Vagina (tissue), 2 donors: ENCODE measurements around the gene DPPA2.

Experiments
- CTCF ChIP-seq, 3 experiments: fragments of 450-650 bp in 2 of 3; fragments of 200-600 bp in 1 of 3; sonication (generic) in 1 of 3; IDR thresholded peaks; one replicate each; pipeline ENCODE4 v1.5.1; 2017 to 2019; ENCODE audit warnings: antibody characterized with exemption in 3 of 3, mild to moderate bottlenecking in 2 of 3, moderate library complexity in 2 of 3
- POLR2A ChIP-seq, 2 donors: fragments of 450-650 bp; IDR thresholded peaks; one replicate each; pipeline ENCODE4 v1.6.1; 2017; ENCODE audit warnings: antibody characterized with exemption in 2 of 2, mild to moderate bottlenecking in 2 of 2, moderate library complexity in 2 of 2
- POLR2AphosphoS5 ChIP-seq, 2 donors: sonication (generic); formaldehyde crosslinking; IDR thresholded peaks; one replicate each; pipeline ENCODE4 v1.9.0; 2017; ENCODE audit warnings: antibody characterized with exemption in 2 of 2, mild to moderate bottlenecking in 2 of 2, low read depth in 1 of 2; ENCODE audit not compliant: insufficient read depth in 1 of 2

GRCh38 chr3:109356442-109357155 is 40.3 kb upstream of the DPPA2 start:
- TF ChIP-seq POLR2AphosphoS5 (IDR thresholded peaks at IDR 0.05; ENCODE audit: insufficient read depth in 1 of 2, low read depth in 1 of 2) (no peak), POLR2A (IDR thresholded peaks at IDR 0.05) (no peak), CTCF (IDR thresholded peaks at IDR 0.05) (no peak)
